CD4-positive, CD25-positive, alpha-beta regulatory T cell (primary cell): Measurements from ENCODE around the gene B4GALT1. TPM values are rescaled to one million over a fixed set of nuclear protein-coding genes. Genes with fewer than 3 reads are reported as not detected.
A peak's percentile ranks its signal among the peaks of the same experiment; 100 is the strongest.

Experiments used
- ATAC-seq, 2 donors: fragments of 150-1000 bp; cut with Tn5 transposase; one replicate each; pipeline ENCODE4 v1.10.0; 2021; ENCODE audit warnings: low read depth in 2 of 2, moderate number of reproducible peaks in 2 of 2, moderate library complexity in 1 of 2
- DNase-seq, 3 donors: peaks; one replicate each; pipeline versions ENCODE4 v3.0.0 to v3.0.0-alpha.2; 2012 to 2022; ENCODE audit warnings: mixed read lengths in 1 of 3
- H3K27ac ChIP-seq: one replicate; pipeline ENCODE4 v1.7.0; 2013; ENCODE audit warnings: mild to moderate bottlenecking, low read length; ENCODE audit not compliant: insufficient read depth, poor library complexity, severe bottlenecking
- H3K27me3 ChIP-seq: one replicate; pipeline ENCODE4 v1.7.0; 2013; ENCODE audit warnings: low read length; ENCODE audit not compliant: control insufficient read depth, insufficient read depth
- H3K36me3 ChIP-seq: one replicate; pipeline ENCODE4 v1.7.0; 2013; ENCODE audit warnings: mild to moderate bottlenecking, low read length, moderate library complexity; ENCODE audit not compliant: control insufficient read depth, insufficient read depth
- H3K4me1 ChIP-seq: 2 replicates; pipeline ENCODE4 v1.7.0; 2013; ENCODE audit warnings: mild to moderate bottlenecking, low read length; ENCODE audit not compliant: insufficient read depth, control insufficient read depth, poor library complexity, severe bottlenecking
- H3K4me3 ChIP-seq: one replicate; pipeline ENCODE4 v1.7.0; 2013; ENCODE audit warnings: low read depth, mild to moderate bottlenecking, low read length, moderate library complexity
- H3K9me3 ChIP-seq, 2 experiments: 1 replicate in 1 of 2; 2 replicates in 1 of 2; pipeline ENCODE4 v1.7.0; 2013; ENCODE audit warnings: low read length in 2 of 2, mild to moderate bottlenecking in 1 of 2, moderate library complexity in 1 of 2; ENCODE audit not compliant: control insufficient read depth in 2 of 2
- H3K27ac Mint-ChIP-seq, 3 donors: one replicate each; pipeline ENCODE4 v1.8.0; 2020 to 2022; ENCODE audit warnings: mild to moderate bottlenecking in 3 of 3, mixed read lengths in 3 of 3, moderate library complexity in 2 of 3
- H3K27me3 Mint-ChIP-seq: one replicate; pipeline ENCODE4 v1.8.0; 2022; ENCODE audit warnings: mild to moderate bottlenecking, mixed read lengths
- H3K36me3 Mint-ChIP-seq: one replicate; pipeline ENCODE4 v1.8.0; 2020; ENCODE audit warnings: mixed read lengths
- H3K4me1 Mint-ChIP-seq, 4 donors: one replicate each; pipeline ENCODE4 v1.8.0; 2020 to 2022; ENCODE audit warnings: mixed read lengths in 4 of 4, mild to moderate bottlenecking in 1 of 4
- H3K4me3 Mint-ChIP-seq, 4 donors: one replicate each; pipeline ENCODE4 v1.8.0; 2020 to 2022; ENCODE audit warnings: mild to moderate bottlenecking in 4 of 4, mixed read lengths in 4 of 4, moderate library complexity in 3 of 4
- H3K9me3 Mint-ChIP-seq, 7 donors: one replicate each; pipeline ENCODE4 v1.8.0; 2020 to 2022; ENCODE audit warnings: mixed read lengths in 7 of 7, mild to moderate bottlenecking in 3 of 7, moderate library complexity in 2 of 7
- polyA plus RNA-seq, 4 donors: library from polyadenylated mRNA; unstranded; fragments of 300-500 nt; fragmentation: Illumina TruSeq; gene quantifications; one replicate each; pipeline ENCODE4 v1.2.3, GENCODE V29; 2021
- total RNA-seq: library from RNA; stranded (reverse); gene quantifications from one replicate; pipeline ENCODE4 v1.2.3, GENCODE V29; 2022

B4GALT1 gene
- total and polyA plus RNA-seq, 5 donors from 2014 or later: 18.8 to 87.8 (median 20.8) TPM

GRCh38 chr9:33198165-33198564 is 31.0 kb upstream of the B4GALT1 start:
- Mint-ChIP-seq H3K36me3 (no peaks in the 10 kb centered on the region), H3K27ac (no peak overlapping the region), H3K4me1 (peaks cover 0 to 4% (median 2%) of the 10 kb centered on the region in 4 donors), H3K4me3 (no peak overlapping the region), H3K27me3 (peaks cover 23% of the 10 kb centered on the region), H3K9me3 (peaks cover 0 to 1% (median 0%) of the 10 kb centered on the region in 7 donors)
- no peak overlapping the region for H3K27ac ChIP-seq
- H3K27me3 ChIP-seq: peaks cover under 1% of the 10 kb centered on the region
- no peak for ATAC-seq
- no peaks in the 10 kb centered on the region for H3K4me1 ChIP-seq
- H3K9me3 ChIP-seq: no peaks in the 10 kb centered on the region
- no peak for DNase-seq
- no peaks in the 10 kb centered on the region for H3K36me3 ChIP-seq
- H3K4me3 ChIP-seq: no peak overlapping the region

GRCh38 chr9:33197279-33198152 is 30.4 kb upstream of the B4GALT1 start:
- Histone ChIP-seq H3K36me3 (no peaks in the 10 kb centered on the region), H3K9me3 (no peaks in the 10 kb centered on the region), H3K27ac (no peak overlapping the region), H3K4me3 (no peak overlapping the region), H3K27me3 (no peaks in the 10 kb centered on the region), H3K4me1 (no peaks in the 10 kb centered on the region)
- DNase-seq (no peak), ATAC-seq (no peak)
- Mint-ChIP-seq H3K36me3 (no peaks in the 10 kb centered on the region), H3K4me1 (no peaks in the 10 kb centered on the region), H3K27me3 (peaks cover 23% of the 10 kb centered on the region), H3K9me3 (no peaks in the 10 kb centered on the region), H3K27ac (no peak overlapping the region), H3K4me3 (no peak overlapping the region)

- Mint-ChIP-seq H3K4me3 (no peak overlapping the region), H3K4me1 (no peaks in the 10 kb centered on the region)
- no peaks in the 10 kb centered on the region for H3K36me3 ChIP-seq
Measured at GRCh38 chr9:33196736-33197135, 29.6 kb upstream of the B4GALT1 start.

GRCh38 chr9:33193818-33194217 is 26.7 kb upstream of the B4GALT1 start:
- no peak overlapping the region for H3K4me3 ChIP-seq
- Mint-ChIP-seq H3K9me3 (no peaks in the 10 kb centered on the region), H3K4me1 (no peaks in the 10 kb centered on the region), H3K27me3 (peaks cover 20% of the 10 kb centered on the region), H3K27ac (no peak overlapping the region), H3K36me3 (no peaks in the 10 kb centered on the region), H3K4me3 (no peak overlapping the region)
- no peaks in the 10 kb centered on the region for H3K4me1 ChIP-seq
- H3K9me3 ChIP-seq: no peaks in the 10 kb centered on the region
- DNase-seq (no peak), ATAC-seq (no peak)
- H3K27me3 ChIP-seq: no peaks in the 10 kb centered on the region
- no peaks in the 10 kb centered on the region for H3K36me3 ChIP-seq
- H3K27ac ChIP-seq: no peak overlapping the region

More at GRCh38 chr9:33196736-33197135, 29.6 kb upstream of the B4GALT1 start:
- Mint-ChIP-seq H3K36me3 (no peaks in the 10 kb centered on the region), H3K9me3 (no peaks in the 10 kb centered on the region), H3K27ac (peak overlapping the region in 2 of 3 donors; percentile 1 to 2), H3K27me3 (peaks cover 24% of the 10 kb centered on the region)
- Histone ChIP-seq H3K27ac (no peak overlapping the region), H3K4me3 (no peak overlapping the region), H3K9me3 (no peaks in the 10 kb centered on the region), H3K4me1 (no peaks in the 10 kb centered on the region), H3K27me3 (no peaks in the 10 kb centered on the region)
- DNase-seq: no peak
- ATAC-seq: no peak

- Histone ChIP-seq H3K4me1 (no peaks in the 10 kb centered on the region), H3K27ac (no peak overlapping the region), H3K27me3 (no peaks in the 10 kb centered on the region), H3K9me3 (no peaks in the 10 kb centered on the region), H3K4me3 (no peak overlapping the region), H3K36me3 (no peaks in the 10 kb centered on the region)
- no peak overlapping the region for H3K27ac Mint-ChIP-seq
- ATAC-seq (no peak), DNase-seq (no peak)
- no peaks in the 10 kb centered on the region for H3K9me3 Mint-ChIP-seq
- H3K36me3 Mint-ChIP-seq: no peaks in the 10 kb centered on the region
- peaks cover 22% of the 10 kb centered on the region for H3K27me3 Mint-ChIP-seq
- H3K4me1 Mint-ChIP-seq: no peaks in the 10 kb centered on the region
- no peak overlapping the region for H3K4me3 Mint-ChIP-seq
Measured at GRCh38 chr9:33192493-33193255, 25.5 kb upstream of the B4GALT1 start.

- Mint-ChIP-seq H3K36me3 (no peaks in the 10 kb centered on the region), H3K4me1 (no peaks in the 10 kb centered on the region), H3K9me3 (no peaks in the 10 kb centered on the region), H3K27ac (no peak overlapping the region), H3K4me3 (no peak overlapping the region), H3K27me3 (peaks cover 21% of the 10 kb centered on the region)
- DNase-seq: no peak
- Histone ChIP-seq H3K27ac (no peak overlapping the region), H3K4me1 (no peaks in the 10 kb centered on the region), H3K36me3 (no peaks in the 10 kb centered on the region), H3K27me3 (no peaks in the 10 kb centered on the region), H3K4me3 (no peak overlapping the region), H3K9me3 (no peaks in the 10 kb centered on the region)
- no peak for ATAC-seq
Measured at GRCh38 chr9:33190021-33190705, 23.0 kb upstream of the B4GALT1 start.

GRCh38 chr9:33189331-33189791 is 22.2 kb upstream of the B4GALT1 start:
- Histone ChIP-seq H3K4me3 (no peak overlapping the region), H3K36me3 (no peaks in the 10 kb centered on the region), H3K4me1 (no peaks in the 10 kb centered on the region), H3K27me3 (no peaks in the 10 kb centered on the region), H3K27ac (no peak overlapping the region), H3K9me3 (no peaks in the 10 kb centered on the region)
- Mint-ChIP-seq H3K27me3 (peaks cover 24% of the 10 kb centered on the region), H3K36me3 (no peaks in the 10 kb centered on the region), H3K4me1 (no peaks in the 10 kb centered on the region), H3K9me3 (no peaks in the 10 kb centered on the region), H3K4me3 (no peak overlapping the region), H3K27ac (peak overlapping the region in 1 of 3 donors; percentile 23)
- no peak for ATAC-seq
- DNase-seq: no peak
